Endodermal cell (in vitro differentiated cells): ENCODE measurements around the gene LNPEP. TPM values are rescaled to one million over a fixed set of nuclear protein-coding genes. Genes with fewer than 3 reads are reported as not detected.
A peak's percentile ranks its signal among the peaks of the same experiment; 100 is the strongest.

Experiments used
- DNase-seq: peaks from one replicate; pipeline ENCODE4 v3.0.0-alpha.2; 2017
- H3K27ac ChIP-seq: 2 replicates; pipeline ENCODE4 v1.5.1; 2013; ENCODE audit warnings: mild to moderate bottlenecking, low read depth, low read length, moderate library complexity
- H3K27me3 ChIP-seq: 2 replicates; pipeline ENCODE4 v1.6.1; 2013; ENCODE audit warnings: mild to moderate bottlenecking, low read length, moderate library complexity; ENCODE audit not compliant: insufficient read depth, control insufficient read depth, poor library complexity, severe bottlenecking
- H3K36me3 ChIP-seq: 2 replicates; pipeline ENCODE4 v1.7.0; 2013; ENCODE audit warnings: mild to moderate bottlenecking, low read length, moderate library complexity; ENCODE audit not compliant: control insufficient read depth, insufficient read depth
- H3K4me1 ChIP-seq: one replicate; pipeline ENCODE4 v1.7.0; 2013; ENCODE audit warnings: low read length; ENCODE audit not compliant: control insufficient read depth, insufficient read depth
- H3K4me3 ChIP-seq: 2 replicates; pipeline ENCODE4 v1.5.1; 2013; ENCODE audit warnings: mild to moderate bottlenecking, low read length, moderate library complexity
- H3K9ac ChIP-seq: 2 replicates; pipeline ENCODE4 v1.6.1; 2013; ENCODE audit warnings: mild to moderate bottlenecking, low read length, moderate library complexity; ENCODE audit not compliant: poor library complexity, severe bottlenecking; ENCODE audit errors: extremely low read depth
- H3K9me3 ChIP-seq: 2 replicates; pipeline ENCODE4 v1.6.1; 2013; ENCODE audit warnings: mild to moderate bottlenecking, low read length, moderate library complexity; ENCODE audit not compliant: control insufficient read depth
- H3K27ac Mint-ChIP-seq: 2 replicates; pipeline ENCODE4 v1.8.0; 2020; ENCODE audit warnings: mixed read lengths
- H3K27me3 Mint-ChIP-seq: 2 replicates; pipeline ENCODE4 v1.8.0; 2021; ENCODE audit warnings: mild to moderate bottlenecking, mixed read lengths; ENCODE audit not compliant: insufficient read depth
- H3K36me3 Mint-ChIP-seq: 2 replicates; pipeline ENCODE4 v1.8.0; 2020; ENCODE audit warnings: low read depth, mixed read lengths
- H3K4me1 Mint-ChIP-seq: 2 replicates; pipeline ENCODE4 v1.8.0; 2020; ENCODE audit warnings: mixed read lengths
- H3K4me3 Mint-ChIP-seq: 2 replicates; pipeline ENCODE4 v1.8.0; 2020; ENCODE audit warnings: mild to moderate bottlenecking, moderate library complexity, mixed read lengths
- H3K9me3 Mint-ChIP-seq: 2 replicates; pipeline ENCODE4 v1.8.0; 2020; ENCODE audit warnings: mild to moderate bottlenecking, mixed read lengths
- CTCF ChIP-seq: fragments of 200-600 bp; sonication (generic); conservative IDR thresholded peaks from 2 replicates; pipeline ENCODE4 v1.5.0; 2021; ENCODE audit warnings: antibody characterized with exemption, mild to moderate bottlenecking
- WGBS, 2 experiments: methylation state at CpG; one replicate each; pipeline versions ENCODE4 v1.1.5 to v1.1.7; 2013; ENCODE audit warnings: missing lambda C conversion rate in 2 of 2, mixed read lengths in 1 of 2; ENCODE audit not compliant: insufficient coverage in 1 of 2, insufficient read length in 1 of 2; 5-methylcytosine and 5-hydroxymethylcytosine counted together
- total RNA-seq, 2 donors: library from RNA; stranded (reverse); fragmentation: NEBNext Ultra II Directional in 1 of 2; extraction: Animal tissue kit (Norgen Biotek cat#: 25700) in 1 of 2; gene quantifications; 2 replicates in 1 of 2; 3 replicates in 1 of 2; pipeline ENCODE4 v1.2.1, GENCODE V29; 2021

Gene LNPEP
- total RNA-seq, 2 donors from 2014 or later, result 11.2 to 12.3 TPM

GRCh38 chr5:97046270-97046982, 110.5 kb downstream of the LNPEP start:
- Histone ChIP-seq H3K9ac (no peak overlapping the region), H3K27ac (no peak overlapping the region), H3K9me3 (peaks cover 4% of the 10 kb centered on the region), H3K4me3 (no peak overlapping the region), H3K36me3 (no peaks in the 10 kb centered on the region), H3K27me3 (no peaks in the 10 kb centered on the region), H3K4me1 (no peaks in the 10 kb centered on the region)
- no peak overlapping the region for H3K27ac Mint-ChIP-seq
- no peak for DNase-seq
- no peaks in the 10 kb centered on the region for H3K36me3 Mint-ChIP-seq
- TF ChIP-seq CTCF, result peak; percentile 14
- WGBS, 2 experiments, result 75 to 100% methylated on average over 4 to 7 of the region's 7 CpGs
- H3K9me3 Mint-ChIP-seq, result no peaks in the 10 kb centered on the region
- H3K27me3 Mint-ChIP-seq, result no peaks in the 10 kb centered on the region
- no peak overlapping the region for H3K4me3 Mint-ChIP-seq
- H3K4me1 Mint-ChIP-seq, result peaks cover 25% of the 10 kb centered on the region

GRCh38 chr5:97047076-97047475, 111.2 kb downstream of the LNPEP start:
- Mint-ChIP-seq H3K27ac (no peak overlapping the region), H3K4me3 (no peak overlapping the region), H3K9me3 (no peaks in the 10 kb centered on the region), H3K4me1 (peaks cover 25% of the 10 kb centered on the region), H3K36me3 (no peaks in the 10 kb centered on the region), H3K27me3 (no peaks in the 10 kb centered on the region)
- no peak for TF ChIP-seq CTCF
- Histone ChIP-seq H3K9ac (no peak overlapping the region), H3K27ac (no peak overlapping the region), H3K4me1 (no peaks in the 10 kb centered on the region), H3K36me3 (no peaks in the 10 kb centered on the region), H3K9me3 (peaks cover 4% of the 10 kb centered on the region), H3K27me3 (no peaks in the 10 kb centered on the region), H3K4me3 (no peak overlapping the region)
- WGBS, 2 experiments, result 97% methylated on average over 1 of the region's 1 CpG; no CpG with 5 or more reads in 1 of the 2 experiments
- no peak for DNase-seq

- peaks cover 4% of the 10 kb centered on the region for H3K9me3 ChIP-seq
- no peaks in the 10 kb centered on the region for H3K9me3 Mint-ChIP-seq
- H3K36me3 Mint-ChIP-seq, result no peaks in the 10 kb centered on the region
- H3K4me1 ChIP-seq, result no peaks in the 10 kb centered on the region
- no peak overlapping the region for H3K4me3 Mint-ChIP-seq
- TF ChIP-seq CTCF, result no peak
- no peak overlapping the region for H3K27ac ChIP-seq
- no peaks in the 10 kb centered on the region for H3K27me3 ChIP-seq
- H3K4me3 ChIP-seq, result no peak overlapping the region
- peaks cover 11% of the 10 kb centered on the region for H3K4me1 Mint-ChIP-seq
- no peak overlapping the region for H3K27ac Mint-ChIP-seq
- H3K27me3 Mint-ChIP-seq, result no peaks in the 10 kb centered on the region
- H3K9ac ChIP-seq, result no peak overlapping the region
- no peak for DNase-seq
- WGBS, 2 experiments, result 89 to 90% methylated on average over 4 to 7 of the region's 7 CpGs
- H3K36me3 ChIP-seq, result no peaks in the 10 kb centered on the region
These were observed 113.3 kb downstream of the LNPEP start for GRCh38 chr5:97049175-97049574.
